ENCODE results near the gene POLN.

The POLN gene

DNA sequence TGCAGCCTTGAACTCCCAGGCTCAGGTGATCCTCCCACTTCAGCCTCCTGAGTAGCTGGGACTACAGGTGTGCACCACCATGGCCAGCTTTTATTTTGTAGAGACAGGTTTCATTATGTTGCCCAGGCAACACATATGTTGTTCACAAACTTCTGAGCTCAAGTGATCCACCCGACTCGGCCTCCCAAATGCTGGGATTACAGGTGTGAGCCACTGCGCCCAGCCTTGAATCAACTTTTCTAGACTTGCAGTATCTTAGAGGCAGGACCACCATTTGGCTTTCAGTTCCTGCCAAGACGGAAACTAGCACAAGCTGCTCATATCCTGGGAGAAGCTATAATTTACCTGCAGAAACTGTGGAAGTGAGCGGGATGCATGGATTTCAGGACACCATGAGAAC is 162.9 kb downstream of the POLN start:
- DNase-seq: no peak

DNA sequence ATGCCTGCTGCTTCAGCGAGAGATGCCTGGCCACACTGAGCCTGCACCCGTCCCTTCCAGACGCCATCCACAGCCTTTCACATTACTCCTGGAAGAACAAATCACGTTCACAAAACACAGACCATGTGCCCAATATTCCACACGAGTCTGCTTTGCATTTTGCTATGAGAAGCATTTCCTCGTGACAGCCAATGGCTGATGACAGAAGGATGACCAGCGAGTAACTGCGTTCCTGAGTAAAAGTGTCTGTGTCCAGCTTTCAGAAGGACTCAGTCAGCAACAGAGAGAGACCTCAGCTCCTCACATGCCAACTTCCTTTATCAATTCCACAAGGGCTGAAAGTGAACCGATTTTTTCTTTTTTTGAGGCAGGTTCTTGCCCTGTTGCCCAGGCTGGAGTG is 163.3 kb downstream of the POLN start:
- DNase-seq: no peak

DNA sequence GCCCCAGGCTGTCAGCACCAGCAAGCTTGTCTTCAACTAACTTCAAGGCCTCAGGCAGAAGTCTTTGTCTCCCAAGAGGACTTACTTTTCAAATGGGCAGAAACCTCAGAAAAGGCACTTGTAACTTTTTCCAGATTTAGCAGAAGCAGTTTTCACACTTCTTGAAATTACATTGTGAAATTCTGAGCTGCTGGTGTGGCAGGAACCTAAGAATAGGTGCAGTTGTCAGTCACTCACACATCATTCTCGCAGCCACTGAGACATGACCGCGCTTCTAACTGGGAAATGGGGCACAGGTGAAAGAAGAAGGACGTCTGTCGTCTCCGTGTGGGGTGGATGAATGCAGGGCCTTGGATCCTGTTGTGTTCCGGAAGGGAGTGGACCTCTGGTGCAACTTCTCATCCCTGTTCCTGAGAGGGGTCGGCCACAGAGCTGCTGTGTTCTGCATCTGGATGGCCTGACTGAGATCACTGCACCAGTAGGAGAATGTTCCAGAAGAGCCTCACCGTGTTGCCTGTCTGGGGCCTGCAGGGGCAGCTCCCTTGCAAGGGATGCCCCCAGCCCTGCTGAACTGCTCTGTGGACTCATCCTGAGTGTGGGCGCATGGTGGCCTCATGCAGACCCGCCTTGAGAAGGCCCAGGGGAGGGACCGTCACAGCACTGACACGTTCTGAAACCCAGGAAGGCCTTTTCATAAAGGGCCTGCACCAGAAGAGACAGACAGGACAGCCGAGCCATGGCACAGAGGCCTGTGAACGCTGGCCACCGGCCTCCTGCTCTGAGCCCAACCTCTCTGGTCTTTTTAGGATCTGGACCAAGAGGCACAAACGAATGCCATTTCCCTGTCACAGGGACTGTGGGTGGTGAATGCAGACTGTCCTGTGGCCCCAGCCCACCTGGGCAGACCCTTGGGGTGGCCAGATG is 164.1 kb downstream of the POLN start:
- DNase-seq: no peak

DNA sequence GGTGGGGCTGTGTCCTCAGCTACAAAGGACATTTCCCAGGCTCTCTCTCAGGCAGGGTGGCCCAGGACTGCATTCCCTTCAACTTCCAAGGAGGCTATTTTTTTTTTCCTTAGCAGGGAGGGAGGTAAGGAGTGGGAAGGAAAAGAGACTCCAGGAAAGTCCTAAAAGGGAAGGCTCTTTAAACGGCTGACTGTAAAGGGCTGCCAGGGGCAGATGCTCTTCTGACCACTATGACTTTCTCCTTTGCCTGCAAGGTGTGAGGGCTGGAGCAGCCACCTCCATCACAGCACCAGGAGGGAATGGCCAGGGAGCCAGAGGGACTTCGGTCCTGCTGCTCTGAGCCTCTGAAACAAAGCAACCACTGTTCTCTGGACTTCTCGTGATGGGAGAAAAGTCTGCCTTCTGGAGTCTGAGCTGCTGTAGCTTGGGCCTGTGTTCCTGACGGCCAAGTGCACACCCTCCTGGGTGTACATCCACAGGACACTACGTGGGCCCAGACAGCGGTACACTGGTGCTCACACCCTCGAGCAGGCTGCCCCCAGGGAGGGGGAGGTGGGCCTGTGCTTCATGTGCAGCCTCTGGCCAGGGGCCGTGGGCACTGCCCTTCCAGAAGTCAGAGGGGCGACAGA is 164.9 kb downstream of the POLN start:
- no peak for DNase-seq

DNA sequence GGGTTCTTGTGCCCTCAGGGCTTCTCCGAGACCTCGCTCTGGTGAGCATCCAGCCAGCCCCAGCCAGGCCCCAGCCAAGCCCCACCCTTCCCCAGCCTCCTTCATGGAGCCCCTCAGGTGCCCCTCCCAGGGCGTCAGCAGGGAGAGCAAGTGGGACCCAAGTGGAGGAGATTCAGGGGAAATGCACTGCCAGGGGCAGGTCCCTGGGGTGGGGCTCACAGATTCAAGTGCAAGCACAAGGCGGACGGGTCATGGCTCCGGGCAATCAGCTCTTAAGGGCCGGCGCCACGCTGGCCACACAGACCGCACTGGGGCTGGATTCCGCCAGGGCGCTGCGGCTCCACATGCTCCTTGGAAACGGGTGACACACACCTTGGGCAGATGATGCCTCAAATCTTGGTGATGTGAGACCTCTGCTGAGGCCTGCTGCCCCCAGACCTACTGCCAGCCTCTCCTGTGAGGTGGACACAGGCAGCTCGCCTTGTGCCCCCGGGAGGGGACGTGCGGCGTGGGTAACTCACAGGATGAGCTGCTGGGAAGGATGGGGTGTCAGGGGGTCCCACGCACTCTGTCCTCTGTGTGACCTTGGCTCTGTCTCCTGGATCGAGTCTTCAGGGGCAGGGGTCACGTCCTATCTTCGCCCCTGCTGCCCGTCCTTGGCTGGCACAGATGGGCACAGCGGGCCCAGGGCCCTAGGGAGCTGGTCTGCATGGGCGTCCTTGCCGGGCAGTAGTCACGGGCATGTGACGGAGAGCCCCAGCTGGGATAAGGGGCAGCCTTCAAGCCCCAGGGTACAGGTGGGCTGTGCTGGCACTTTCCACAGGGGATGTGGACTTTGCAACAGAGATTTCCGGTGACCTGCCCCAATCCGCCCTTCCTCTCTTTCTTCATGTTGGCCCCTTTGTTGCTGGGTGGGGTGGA is 165.7 kb downstream of the POLN start:
- no peak for DNase-seq

DNA sequence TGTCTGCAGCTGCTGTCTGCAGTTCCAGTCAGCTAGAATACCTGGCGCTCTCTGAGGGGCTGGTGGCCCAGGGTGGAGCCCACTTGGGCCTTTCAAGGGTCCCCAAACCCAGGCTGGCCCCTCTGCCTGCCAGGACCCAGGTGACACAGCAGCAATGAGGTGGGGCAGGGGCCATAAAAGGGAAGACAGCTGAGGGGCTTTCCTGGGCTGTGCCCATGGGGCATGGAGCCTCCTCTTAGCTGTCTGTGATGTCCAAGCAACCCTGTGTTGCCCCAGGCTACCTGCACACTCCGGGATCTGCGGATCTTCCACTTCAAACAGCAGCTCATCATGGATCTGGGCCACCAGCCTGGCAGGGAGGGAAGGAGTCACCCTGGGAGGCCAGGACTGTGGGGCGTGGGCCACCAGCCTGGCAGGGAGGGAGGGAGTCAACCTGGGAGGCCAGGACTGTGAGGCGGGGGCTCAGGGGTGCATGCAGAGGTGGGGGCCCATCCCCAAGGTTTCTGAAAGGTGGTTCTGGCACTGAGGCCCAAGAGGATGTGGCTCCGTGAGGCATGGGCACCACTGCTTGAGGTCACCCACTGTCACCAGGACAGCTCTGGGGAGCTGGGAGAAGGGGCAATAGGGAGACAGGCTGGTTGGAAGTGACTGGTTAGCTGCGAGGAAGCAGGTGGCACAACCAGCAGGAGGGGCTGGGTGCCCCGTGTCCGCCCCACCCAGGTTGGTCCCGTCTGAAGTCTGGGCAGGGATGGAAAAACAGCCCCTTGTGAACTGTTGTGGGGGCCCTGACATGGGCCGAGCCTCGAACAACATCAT is 166.5 kb downstream of the POLN start:
- DNase-seq: no peak

DNA sequence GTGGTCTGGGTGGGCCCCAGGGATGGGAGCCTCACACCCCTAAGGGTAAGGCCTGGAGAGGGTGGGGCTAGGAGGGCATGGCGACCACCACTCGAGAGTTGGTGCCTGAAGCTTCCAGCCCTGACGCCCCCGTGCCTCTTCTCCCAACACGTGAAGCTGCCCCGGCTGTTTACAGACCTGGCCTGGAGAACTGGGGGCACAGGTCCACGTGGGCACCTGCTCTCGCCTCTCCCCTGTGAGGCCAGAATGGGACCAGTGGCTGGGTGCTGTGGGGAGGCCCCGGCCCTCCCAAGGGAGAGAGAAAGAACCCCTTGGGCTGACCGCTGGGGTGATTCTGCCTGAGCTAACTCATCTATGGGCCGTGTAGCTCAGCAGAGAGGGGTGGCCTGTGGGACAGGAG is 167.3 kb downstream of the POLN start:
- DNase-seq: no peak

DNA sequence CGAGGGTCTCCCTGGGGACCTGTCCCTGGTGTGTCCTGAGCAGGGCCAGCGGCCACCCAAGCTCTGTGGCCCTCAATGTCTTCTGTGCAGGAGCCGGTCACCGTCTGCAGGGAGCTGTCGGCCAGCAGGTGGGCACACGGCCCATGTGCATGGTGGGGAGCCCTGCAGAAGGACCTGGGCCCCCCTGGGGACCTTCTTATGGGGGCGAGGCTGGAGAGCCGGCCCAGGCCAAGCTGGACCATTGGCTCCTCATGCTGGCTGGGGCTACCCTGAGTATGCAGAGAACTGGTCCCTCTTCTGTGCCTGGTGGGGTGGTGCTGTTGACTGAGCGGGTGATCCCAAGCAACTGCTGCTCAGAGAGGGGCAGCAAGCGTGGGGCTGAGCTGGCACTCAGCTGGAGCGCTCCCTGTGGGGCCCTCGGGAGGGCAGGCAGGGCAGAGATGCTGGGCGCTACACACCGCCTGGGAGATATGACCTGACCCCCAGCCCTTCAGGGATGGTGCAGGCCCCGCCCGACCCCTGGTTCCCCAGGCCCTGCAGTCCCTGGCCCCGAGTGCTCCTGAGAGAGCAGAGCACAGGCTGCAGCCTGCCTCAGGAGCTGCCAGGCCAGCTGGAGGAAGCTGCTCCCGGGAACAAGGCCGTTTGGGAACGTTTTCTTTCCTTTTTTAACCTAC is 168.0 kb downstream of the POLN start:
- no peak for DNase-seq

DNA sequence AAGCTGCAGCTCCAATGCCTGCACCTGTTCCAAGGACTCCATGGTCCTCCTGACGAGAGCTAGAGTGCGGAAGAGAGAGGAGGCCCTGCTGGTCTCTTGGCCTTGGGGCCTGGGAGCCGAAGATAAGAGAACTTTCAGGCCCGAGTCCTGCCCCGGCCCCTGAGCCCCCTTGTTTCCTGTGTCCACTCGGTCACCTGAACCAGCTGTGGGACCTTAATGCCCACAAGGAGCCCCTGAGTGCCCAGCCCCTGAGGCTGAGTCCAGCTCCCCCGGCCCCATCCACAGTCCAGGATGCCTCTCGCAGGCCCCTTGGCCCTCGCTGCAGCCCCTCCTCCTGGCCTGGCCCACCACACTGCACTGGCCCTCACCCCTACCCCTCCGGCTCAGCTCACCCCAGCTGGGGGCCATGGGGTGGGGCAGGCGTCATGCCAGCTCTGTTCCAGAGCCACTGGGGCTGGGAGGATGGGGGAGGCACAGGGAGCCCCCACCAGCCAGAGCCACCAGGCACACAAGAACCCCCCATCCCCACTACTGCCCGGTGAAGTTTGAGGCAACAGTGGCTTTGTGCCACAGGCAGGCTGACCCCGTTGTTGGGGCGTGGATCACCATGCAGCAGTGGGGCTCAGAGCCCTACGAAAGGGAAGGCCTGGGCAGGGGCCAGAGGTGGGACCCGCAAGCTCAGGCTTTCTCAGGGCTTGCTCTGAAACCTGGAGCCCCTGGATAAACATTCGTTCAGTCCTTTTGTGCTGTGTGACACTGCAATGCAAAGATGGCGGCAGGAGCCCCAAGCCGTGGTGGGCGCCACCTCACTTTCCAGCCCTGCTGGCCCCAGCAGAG is 168.7 kb downstream of the POLN start:
- DNase-seq: no peak

DNA sequence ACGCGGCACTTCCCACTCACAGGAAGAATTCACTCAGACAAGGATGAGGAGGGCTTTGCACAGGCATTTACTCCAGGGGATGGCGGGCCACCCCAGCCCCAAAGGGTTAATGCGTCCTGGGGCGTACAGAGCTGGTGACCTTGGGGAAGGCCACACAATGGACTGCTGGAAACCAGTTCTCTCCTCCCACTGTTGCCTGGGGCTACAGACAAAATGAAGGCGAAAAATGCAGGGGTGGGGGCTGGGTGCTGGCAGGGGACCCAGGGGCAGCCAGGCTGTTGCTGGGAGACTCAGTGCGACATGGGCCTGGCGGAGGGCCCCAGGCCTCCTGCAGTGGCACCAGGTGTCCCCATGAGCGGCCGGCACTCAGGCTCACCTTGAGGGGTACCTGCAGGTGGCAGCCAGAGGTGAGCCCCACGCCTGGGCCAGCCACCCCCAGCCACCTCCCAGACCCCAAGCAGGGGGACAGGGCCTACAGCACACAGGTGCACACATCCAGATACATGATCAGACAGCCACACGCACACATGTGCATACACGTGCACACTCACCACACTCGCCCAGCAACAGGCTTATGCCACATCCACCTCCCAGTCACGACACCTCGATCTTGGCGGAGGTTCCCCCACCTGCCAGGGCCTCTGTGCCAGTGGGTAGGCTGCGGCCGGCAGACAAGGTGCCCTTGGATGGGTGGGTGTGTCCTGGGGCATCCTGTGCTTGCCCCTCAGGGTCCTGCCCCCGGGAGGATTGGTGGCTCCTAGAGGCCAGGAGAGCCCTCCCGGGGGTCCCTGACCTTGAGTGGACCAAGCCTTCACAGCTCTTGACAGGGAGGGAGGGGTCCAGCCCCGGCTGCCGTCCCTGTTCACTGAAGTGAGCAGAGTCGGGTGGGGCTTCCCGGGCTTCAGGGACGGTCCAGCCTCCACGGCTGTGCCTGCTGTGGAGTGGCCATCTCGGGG is 169.7 kb downstream of the POLN start:
- DNase-seq: peak; percentile 16

DNA sequence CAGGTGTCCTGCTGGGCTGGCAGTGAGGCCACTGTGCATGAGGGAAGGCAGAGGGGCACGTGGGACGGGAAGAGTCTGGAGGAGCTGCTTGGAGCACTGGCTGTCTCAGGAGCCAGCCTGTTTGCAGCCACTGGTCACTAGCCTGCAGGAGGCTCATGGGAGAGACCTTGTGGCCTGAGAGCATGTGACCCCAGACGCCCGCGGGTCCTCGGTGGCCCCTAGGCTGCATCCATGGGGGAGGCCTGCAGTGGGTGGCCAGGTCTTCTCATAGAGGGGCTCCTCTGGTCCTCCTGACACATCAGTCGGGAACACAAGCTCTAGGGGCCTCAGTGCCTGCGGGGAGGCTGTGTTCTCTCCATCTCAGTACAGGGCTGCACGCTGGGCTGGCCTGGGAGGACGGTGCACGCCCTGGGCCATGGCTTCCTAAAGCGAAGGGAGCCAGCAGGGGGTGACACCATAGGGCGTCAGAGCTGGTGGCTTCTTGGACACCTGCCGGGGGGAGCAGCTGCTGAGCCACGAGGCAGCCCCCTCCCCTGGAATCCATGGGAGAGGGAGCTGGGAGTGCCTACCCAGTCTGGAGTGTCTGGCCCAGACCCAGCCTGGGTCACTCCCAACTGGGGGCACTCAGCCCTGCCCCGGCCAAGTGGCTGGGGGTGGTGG is 170.5 kb downstream of the POLN start:
- DNase-seq: no peak

DNA sequence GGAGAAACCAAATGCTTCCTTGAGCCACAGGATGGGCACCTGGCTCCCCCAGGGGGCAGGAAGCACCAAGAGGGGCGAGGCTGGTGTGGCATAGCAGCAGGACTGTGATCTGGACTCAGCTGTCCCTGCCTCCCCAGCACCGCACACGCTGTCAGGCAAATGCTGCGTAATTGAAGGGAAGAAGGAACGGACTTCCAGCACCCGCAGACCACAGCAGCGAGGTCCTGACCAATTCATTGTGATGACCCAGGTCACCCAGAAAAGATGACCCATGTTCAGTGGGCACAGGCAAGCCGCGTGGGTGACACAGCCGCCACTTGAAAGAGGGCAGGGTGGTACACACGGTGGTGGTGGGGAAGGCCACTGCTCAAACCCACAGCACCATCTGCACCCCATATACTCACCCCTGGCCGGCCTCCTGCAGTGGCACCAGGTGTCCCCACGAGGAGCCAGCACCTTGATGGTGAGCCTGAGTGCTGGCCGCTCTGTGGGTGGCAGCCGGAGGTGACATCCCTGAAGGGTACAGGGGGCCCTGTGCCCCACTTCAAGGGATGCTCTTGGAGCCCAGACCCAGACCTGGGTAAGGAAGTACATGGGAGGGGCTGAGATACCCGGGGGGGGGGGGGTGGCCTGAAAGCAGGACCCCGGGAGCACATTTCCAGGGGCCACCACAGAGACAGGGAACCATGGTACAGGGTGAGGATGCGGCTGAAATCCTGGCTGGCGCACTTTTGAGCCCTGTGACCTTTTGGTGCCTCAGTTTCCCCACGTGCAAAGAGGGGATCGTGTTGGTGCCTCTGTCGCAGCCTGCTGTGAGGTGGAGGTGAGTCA is 171.3 kb downstream of the POLN start:
- no peak for DNase-seq

DNA sequence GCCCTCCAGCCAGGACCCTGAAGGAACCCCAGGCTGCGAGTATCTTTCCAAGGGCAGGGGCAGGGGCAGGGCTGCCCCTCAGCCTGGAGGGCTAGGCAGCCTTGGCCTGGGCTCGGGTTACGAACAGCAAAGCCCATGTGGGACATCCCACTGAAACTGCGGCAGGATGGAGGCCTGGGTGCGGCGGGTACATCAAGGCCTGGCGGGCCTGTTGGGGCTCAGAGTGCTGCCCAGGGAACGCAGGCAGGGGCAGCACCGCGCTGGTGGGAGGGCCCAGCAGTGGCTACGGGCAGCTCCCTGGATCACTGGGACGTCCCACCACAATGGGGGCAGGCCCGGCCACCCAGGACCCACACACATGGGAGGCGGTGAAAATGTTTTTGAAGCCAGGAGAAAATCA is 171.9 kb downstream of the POLN start:
- DNase-seq: no peak

DNA sequence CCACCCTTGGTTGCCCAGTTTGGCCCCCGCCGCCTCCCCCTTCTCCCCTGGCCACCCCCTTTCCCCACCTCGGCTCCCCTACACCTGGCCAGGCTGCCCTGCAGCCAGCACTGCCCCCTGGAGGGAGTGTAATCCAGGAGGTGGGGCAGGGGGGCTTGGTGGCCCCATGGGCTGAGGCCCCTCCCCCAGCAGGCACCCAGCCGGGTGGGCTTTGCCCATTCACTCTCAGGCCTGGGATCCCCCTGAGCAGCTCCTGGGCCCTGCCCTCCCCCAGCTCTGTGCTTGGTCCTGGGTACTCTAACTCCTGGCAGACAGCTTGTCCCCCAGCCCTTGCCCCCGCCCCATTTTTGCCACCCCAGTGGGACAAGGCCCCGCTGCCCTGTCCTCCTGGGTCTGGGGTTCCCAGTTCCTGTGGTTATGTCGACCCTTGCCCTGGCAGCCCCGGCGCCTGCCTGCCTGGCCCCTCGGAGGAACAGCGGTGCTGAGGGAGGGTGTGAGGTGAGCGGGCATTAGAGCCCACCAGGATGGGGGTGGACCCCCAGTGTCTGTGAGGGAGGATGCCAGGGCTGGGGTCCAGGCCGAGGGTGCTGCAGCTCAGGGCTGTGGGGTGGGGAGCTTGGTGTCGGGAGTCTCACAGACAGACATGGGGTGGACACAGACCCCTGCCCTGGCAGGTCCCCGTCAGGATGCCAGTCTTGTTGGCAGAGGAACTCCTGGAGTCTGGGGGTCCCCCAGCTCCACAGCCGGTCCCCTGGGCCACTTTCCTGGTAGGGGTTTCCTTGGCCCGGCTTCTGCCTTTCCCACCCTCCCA is 172.6 kb downstream of the POLN start:
- no peak for DNase-seq

DNA sequence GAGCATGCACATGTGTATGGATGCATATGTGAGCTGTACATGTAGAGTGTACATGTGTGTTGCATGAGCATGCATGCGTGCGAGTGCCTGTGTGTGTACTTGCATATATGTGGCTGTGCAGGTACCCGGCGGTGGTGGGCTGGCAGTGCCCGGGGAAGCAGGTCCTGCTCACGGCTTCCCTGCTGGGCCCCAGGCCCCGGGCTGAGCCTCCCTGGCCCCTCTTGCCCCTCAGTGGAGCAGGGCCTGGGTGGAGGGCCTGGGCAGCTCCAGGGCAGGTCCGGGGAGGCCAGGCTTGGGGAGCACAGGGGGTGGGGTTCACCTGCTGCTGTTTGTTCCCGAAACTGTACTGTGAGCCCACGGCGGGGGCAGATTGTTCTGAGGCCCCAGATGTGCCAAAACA is 173.4 kb downstream of the POLN start:
- DNase-seq: no peak

DNA sequence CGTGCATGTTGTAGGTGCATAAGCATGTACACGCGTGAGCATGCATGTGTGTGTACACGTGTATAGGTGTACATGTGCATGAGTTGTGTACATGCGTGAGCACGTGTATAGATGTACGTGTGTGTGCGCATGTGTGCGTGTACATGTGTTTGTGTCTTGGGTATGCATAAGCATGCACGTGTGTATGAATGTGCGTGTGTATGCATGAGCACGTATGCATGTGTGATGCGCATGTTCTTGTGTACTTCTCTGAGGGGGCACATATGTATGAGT is 173.8 kb downstream of the POLN start:
- no peak for DNase-seq

DNA sequence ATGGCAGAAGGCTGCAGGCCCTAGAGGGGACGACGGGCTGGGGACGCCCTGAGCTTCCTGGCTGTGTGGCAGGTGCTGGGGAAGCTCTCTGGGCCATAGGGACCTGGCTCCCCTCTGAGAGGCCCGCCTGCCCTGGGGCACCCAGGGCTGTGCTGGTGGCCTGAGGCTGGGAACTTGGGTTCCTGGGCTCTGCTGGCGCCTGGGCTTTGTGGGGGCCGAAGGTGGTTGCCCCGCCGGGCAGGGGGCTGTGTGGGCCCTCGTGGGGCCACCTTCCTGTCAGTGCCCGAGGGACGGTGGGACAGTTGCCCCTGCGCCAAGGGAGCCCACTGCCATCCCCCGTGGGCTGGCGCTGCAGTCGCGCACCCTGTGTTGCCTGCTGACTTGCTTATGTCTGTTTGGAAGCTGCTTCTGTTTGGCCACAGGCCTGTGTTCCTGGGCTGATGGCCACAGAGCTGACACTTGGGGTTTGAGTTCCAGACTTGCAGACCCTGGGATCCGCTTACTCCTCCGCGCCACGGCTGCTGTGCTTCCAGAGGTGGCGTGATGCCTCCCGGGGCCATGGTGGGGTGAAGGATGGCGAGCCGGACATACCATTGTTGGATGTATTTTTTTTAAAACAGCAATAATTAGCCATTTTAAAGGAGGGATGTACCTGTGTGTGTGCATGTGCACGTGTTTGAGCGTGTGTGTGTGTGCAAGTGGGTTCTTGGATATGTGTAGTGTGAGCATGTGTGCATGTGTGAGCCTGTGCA is 174.3 kb downstream of the POLN start:
- no peak for DNase-seq
